Cardiac fibroblast (primary cell): ENCODE measurements around the gene MPL.

Experiments
- DNase-seq, 2 donors: peaks; one replicate each; pipeline versions ENCODE4 v3.0.0 to v3.0.0-alpha.2; 2010; ENCODE audit warnings: low read depth in 2 of 2
- H3K4me3 ChIP-seq, 2 donors: replicated peaks in 1 of 2; 1 replicate in 1 of 2; 2 replicates in 1 of 2; pipeline ENCODE4 v1.5.1; 2011; ENCODE audit warnings: low read depth in 2 of 2, low read length in 2 of 2, mild to moderate bottlenecking in 2 of 2, moderate library complexity in 1 of 2
- TF ChIP-seq, protein P1 (sequence below): IDR thresholded peaks from one replicate; pipeline ENCODE4 v1.5.1; 2011; ENCODE audit warnings: low read depth, mild to moderate bottlenecking, low read length, inconsistent platforms

The MPL gene

DNA sequence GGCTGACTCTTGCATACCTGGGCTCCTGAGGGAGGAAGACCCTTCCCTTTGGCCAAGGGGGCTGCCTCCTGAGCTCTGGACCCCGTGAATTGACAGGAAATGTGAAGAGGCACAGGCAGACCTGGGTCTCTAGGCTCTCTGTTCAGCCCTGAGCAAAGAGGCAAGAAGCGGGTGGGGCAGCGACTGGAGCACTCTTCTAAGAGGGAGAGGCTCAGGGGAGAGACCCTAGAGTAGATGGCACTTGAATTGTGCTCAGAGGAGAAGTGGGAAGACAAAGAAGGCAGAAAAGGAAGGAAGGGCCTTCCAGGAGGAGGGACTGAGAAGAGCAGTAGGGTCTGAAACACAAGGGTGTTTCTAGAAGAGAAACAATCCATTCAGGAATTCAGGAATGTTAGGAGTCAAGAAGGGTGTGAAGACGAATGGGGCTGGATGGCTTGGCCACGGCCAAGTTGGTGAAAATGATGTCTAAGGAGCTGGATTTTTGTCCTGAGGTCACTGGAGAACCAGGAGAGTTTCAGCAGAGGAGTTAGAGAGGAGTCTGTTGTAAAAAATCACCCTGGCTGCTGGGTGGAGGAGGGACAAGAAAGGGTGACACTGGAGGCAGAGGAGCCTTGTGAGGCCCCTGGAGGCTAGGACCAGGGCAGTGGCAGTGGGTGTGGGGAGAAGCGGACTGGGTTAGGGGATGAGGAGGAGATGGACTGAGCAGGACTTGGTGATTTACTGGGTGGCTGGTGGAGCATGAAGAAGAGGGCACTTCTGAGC is 31.5 kb upstream of the MPL start:
- DNase-seq, result no peak
- TF ChIP-seq, protein P1, sequence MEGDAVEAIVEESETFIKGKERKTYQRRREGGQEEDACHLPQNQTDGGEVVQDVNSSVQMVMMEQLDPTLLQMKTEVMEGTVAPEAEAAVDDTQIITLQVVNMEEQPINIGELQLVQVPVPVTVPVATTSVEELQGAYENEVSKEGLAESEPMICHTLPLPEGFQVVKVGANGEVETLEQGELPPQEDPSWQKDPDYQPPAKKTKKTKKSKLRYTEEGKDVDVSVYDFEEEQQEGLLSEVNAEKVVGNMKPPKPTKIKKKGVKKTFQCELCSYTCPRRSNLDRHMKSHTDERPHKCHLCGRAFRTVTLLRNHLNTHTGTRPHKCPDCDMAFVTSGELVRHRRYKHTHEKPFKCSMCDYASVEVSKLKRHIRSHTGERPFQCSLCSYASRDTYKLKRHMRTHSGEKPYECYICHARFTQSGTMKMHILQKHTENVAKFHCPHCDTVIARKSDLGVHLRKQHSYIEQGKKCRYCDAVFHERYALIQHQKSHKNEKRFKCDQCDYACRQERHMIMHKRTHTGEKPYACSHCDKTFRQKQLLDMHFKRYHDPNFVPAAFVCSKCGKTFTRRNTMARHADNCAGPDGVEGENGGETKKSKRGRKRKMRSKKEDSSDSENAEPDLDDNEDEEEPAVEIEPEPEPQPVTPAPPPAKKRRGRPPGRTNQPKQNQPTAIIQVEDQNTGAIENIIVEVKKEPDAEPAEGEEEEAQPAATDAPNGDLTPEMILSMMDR, result no peak
- H3K4me3 ChIP-seq, result no peak overlapping the region

DNA sequence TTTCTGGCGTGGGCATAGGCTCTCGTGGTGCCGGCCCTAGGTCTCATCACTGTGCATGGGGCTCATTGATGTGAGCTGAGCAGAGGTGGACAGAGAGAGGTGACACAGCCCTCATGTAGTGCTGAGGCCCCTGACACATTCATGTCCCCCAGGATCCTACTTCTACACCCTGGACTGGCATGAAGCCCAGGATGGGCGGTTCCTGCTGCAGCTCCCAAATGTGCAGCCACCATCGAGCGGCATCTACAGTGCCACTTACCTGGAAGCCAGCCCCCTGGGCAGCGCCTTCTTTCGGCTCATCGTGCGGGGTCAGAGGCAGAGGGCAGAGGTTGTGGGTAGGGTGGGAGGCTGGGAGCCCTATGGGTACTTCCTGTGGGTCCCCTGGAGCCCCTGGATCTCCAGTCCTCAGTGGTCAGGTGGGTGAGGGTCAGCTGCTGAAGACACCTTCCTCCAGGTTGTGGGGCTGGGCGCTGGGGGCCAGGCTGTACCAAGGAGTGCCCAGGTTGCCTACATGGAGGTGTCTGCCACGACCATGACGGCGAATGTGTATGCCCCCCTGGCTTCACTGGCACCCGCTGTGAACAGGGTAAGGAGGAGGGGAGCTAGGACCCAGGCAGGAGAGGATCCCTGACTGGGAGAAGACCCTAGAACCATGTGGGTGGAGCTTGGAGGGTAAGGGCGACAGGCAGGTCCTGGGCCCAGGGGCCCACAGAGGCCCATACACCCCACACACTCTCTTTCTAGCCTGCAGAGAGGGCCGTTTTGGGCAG is 30.7 kb upstream of the MPL start:
- DNase-seq, result no peak
- TF ChIP-seq, protein P1, result no peak
- no peak overlapping the region for H3K4me3 ChIP-seq

DNA sequence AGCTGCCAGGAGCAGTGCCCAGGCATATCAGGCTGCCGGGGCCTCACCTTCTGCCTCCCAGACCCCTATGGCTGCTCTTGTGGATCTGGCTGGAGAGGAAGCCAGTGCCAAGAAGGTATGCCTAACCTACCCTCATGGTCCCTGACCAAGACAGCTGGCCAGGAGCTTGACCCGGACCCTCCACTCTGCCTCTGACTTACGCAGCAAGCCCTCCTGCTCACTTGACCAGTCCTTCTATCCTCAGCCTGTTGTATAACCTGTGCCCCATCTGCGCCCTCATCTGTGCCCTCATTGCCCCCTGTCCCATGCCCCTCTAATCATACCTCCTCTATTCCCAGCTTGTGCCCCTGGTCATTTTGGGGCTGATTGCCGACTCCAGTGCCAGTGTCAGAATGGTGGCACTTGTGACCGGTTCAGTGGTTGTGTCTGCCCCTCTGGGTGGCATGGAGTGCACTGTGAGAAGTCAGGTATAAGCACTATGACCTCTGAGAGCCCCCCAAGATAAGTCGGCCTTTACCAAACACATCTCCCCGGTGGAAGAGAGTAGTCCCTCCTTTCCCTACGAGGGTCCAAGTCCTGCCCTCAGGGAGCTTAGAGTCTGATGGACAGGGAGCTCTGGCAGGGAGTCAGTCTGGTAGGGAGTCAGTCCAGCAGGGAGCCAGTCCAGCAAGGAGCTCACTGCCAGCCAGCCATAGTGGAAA is 30.0 kb upstream of the MPL start:
- TF ChIP-seq, protein P1, result no peak

DNA sequence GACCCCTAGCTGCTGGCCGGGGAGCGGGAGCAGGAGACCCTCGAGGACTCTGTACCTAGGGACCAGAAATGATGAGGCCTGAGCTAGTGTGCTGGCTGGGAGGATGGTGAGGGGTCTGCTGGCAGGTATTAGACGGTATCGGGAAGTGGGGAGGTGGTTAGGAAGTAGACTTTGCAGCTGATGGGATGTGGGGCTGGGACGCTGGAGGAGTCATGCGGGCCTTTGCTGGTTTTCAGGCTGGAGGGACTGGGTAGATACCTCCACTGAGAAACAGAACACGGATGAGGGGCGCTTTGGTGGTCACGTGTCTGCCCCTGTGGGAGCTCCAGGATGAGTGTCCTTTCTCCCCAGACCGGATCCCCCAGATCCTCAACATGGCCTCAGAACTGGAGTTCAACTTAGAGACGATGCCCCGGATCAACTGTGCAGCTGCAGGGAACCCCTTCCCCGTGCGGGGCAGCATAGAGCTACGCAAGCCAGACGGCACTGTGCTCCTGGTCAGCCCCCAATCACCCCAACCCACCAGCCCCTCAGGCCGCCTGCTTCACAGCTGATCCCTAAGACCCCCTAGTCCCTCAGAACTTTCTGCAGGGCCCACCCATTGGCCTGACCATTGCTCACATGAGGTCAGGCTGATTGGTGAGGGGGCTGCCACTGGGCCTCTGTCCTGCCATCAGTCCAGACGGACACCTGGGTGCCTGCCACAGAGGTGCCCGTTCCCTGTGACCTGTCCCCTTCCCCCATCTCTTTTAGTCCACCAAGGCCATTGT is 28.8 kb upstream of the MPL start:
- H3K4me3 ChIP-seq, result no peak overlapping the region
- no peak for DNase-seq
- TF ChIP-seq, protein P1, result no peak

More for the DNA sequence above, 30.0 kb upstream of the MPL start:
- no peak overlapping the region for H3K4me3 ChIP-seq
- no peak for DNase-seq

DNA sequence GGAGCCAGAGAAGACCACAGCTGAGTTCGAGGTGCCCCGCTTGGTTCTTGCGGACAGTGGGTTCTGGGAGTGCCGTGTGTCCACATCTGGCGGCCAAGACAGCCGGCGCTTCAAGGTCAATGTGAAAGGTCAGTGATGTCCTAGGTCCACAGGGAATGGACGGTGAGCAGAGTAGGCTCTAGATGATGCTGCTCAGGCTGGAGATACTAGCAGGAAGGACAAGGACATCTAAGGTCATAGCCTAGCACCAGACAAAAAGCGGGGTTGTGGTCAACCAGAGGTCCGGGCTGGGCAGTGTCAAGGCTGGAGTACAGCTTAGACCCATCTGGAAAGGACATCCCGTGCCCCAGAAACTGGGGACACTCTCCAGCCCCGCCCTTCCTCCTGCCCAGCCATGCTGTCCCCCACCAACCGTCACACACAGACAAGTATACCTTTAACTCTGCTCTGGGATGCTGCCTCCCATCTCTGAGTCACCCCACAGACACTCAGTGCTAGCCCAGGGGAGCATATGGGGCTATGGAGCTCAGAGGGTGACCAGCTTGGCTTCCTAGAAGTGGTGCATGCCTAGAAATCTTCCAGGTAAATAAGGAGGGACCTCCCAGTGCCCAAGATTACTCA is 28.1 kb upstream of the MPL start:
- H3K4me3 ChIP-seq, result no peak overlapping the region
- DNase-seq, result no peak
- TF ChIP-seq, protein P1, result no peak

DNA sequence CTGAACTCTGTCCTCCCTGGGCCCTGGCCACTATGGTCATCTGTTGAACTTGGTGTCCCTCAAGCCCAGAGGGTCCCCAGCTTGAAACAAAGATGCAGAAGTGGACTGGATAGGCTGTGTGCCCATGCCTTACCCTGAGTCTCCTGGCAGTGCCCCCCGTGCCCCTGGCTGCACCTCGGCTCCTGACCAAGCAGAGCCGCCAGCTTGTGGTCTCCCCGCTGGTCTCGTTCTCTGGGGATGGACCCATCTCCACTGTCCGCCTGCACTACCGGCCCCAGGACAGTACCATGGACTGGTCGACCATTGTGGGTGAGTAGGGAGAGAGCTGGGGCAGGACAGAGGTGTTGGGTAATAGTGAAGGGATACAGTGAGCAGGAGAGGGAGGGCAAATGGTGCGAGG is 26.1 kb upstream of the MPL start:
- no peak overlapping the region for H3K4me3 ChIP-seq
- TF ChIP-seq, protein P1, result no peak
- no peak for DNase-seq
